WTC11 (cell line): ENCODE results near the gene CD101. TPM values are rescaled to one million over a fixed set of nuclear protein-coding genes. Genes with fewer than 3 reads are reported as not detected.

Experiments
- ATAC-seq: fragments of 200-7000 bp; cut with Tn5 transposase; 2 replicates; pipeline ENCODE4 v1.10.0; 2021; ENCODE audit warnings: mild to moderate bottlenecking, moderate library complexity
- CTCF ChIA-PET: fragments of 300-600 bp; sonication (Branson Sonifier 250); formaldehyde crosslinking; loops from one replicate; lab custom pipeline; 2021; ENCODE audit warnings: antibody characterized with exemption; lab: Charles Lee
- POLR2A ChIA-PET: fragments of 350-600 bp; sonication (Branson Sonifier 250); formaldehyde crosslinking; loops from one replicate; lab custom pipeline; 2021; ENCODE audit warnings: antibody characterized with exemption; lab: Charles Lee
- DNase-seq: peaks from one replicate; pipeline ENCODE4 v3.0.0; 2021; ENCODE audit warnings: low spot score
- H3K27ac Mint-ChIP-seq: 2 replicates; pipeline ENCODE4 v1.8.0; 2021; ENCODE audit warnings: mixed read lengths
- H3K27me3 Mint-ChIP-seq: 2 replicates; pipeline ENCODE4 v1.8.0; 2021; ENCODE audit warnings: low read depth, mild to moderate bottlenecking, moderate library complexity, mixed read lengths
- H3K36me3 Mint-ChIP-seq: 2 replicates; pipeline ENCODE4 v1.8.0; 2021; ENCODE audit warnings: mixed read lengths
- H3K4me1 Mint-ChIP-seq: 2 replicates; pipeline ENCODE4 v1.8.0; 2022; ENCODE audit warnings: mixed read lengths
- H3K4me3 Mint-ChIP-seq: 2 replicates; pipeline ENCODE4 v1.8.0; 2021; ENCODE audit warnings: mild to moderate bottlenecking, moderate library complexity, mixed read lengths
- H3K9me3 Mint-ChIP-seq: 2 replicates; pipeline ENCODE4 v1.8.0; 2021; ENCODE audit warnings: mixed read lengths
- AFF4 ChIP-seq: sonication (generic); formaldehyde crosslinking; IDR thresholded peaks from 2 replicates; pipeline ENCODE4 v1.8.1; 2023; ENCODE audit warnings: mild to moderate bottlenecking, missing genetic modification reagents, borderline replicate concordance
- CBFB ChIP-seq: sonication (generic); formaldehyde crosslinking; IDR thresholded peaks from 2 replicates; pipeline ENCODE4 v1.8.1; 2022; ENCODE audit warnings: mild to moderate bottlenecking, low read depth, missing genetic modification reagents
- ELF4 ChIP-seq: sonication (generic); formaldehyde crosslinking; IDR thresholded peaks from 2 replicates; pipeline ENCODE4 v1.8.1; 2022; ENCODE audit warnings: low read depth, mild to moderate bottlenecking, moderate library complexity, missing genetic modification reagents
- ERG ChIP-seq: fragments of 250-450 bp; sonication (Bioruptor Pico); IDR thresholded peaks from 2 replicates; pipeline ENCODE4 v1.8.0; 2021; ENCODE audit warnings: mild to moderate bottlenecking
- IRF2 ChIP-seq: sonication (generic); formaldehyde crosslinking; IDR thresholded peaks from 2 replicates; pipeline ENCODE4 v1.8.0; 2022; ENCODE audit warnings: low read depth, missing genetic modification reagents, borderline replicate concordance
- KAT7 ChIP-seq: sonication (generic); formaldehyde crosslinking; IDR thresholded peaks from 2 replicates; pipeline ENCODE4 v1.8.1; 2023; ENCODE audit warnings: missing genetic modification reagents, mild to moderate bottlenecking, borderline replicate concordance
- MAX ChIP-seq: sonication (generic); formaldehyde crosslinking; IDR thresholded peaks from 2 replicates; pipeline ENCODE4 v1.8.0; 2022; ENCODE audit warnings: mild to moderate bottlenecking, missing genetic modification reagents
- MLX ChIP-seq: sonication (generic); formaldehyde crosslinking; IDR thresholded peaks from 2 replicates; pipeline ENCODE4 v1.8.1; 2023; ENCODE audit warnings: mild to moderate bottlenecking, missing genetic modification reagents, moderate library complexity
- PRDM15 ChIP-seq: sonication (generic); formaldehyde crosslinking; IDR thresholded peaks from 2 replicates; pipeline ENCODE4 v1.8.0; 2022; ENCODE audit warnings: missing genetic modification reagents
- SMAD3 ChIP-seq: sonication (generic); formaldehyde crosslinking; IDR thresholded peaks from 2 replicates; pipeline ENCODE4 v1.8.0; 2022; ENCODE audit warnings: missing genetic modification reagents, mild to moderate bottlenecking, borderline replicate concordance
- SP1 ChIP-seq: sonication (generic); formaldehyde crosslinking; conservative IDR thresholded peaks from 2 replicates; pipeline ENCODE4 v1.8.1; 2022; ENCODE audit warnings: missing genetic modification reagents
- TEAD4 ChIP-seq: sonication (generic); formaldehyde crosslinking; IDR thresholded peaks from 2 replicates; pipeline ENCODE4 v1.8.0; 2022; ENCODE audit warnings: mild to moderate bottlenecking, missing genetic modification reagents
- ZBTB43 ChIP-seq: sonication (generic); formaldehyde crosslinking; IDR thresholded peaks from 2 replicates; pipeline ENCODE4 v1.8.1; 2023; ENCODE audit warnings: mild to moderate bottlenecking, missing genetic modification reagents
- ZNF263 ChIP-seq: sonication (generic); formaldehyde crosslinking; IDR thresholded peaks from 2 replicates; pipeline ENCODE4 v1.8.1; 2022; ENCODE audit warnings: low read depth, mild to moderate bottlenecking, moderate library complexity, missing genetic modification reagents
- ZNF281 ChIP-seq: sonication (generic); formaldehyde crosslinking; IDR thresholded peaks from 2 replicates; pipeline ENCODE4 v1.8.0; 2023; ENCODE audit warnings: mild to moderate bottlenecking, missing genetic modification reagents
- ZNF416 ChIP-seq: fragments of 250-450 bp; sonication (Bioruptor Pico); IDR thresholded peaks from 2 replicates; pipeline ENCODE4 v1.9.0; 2021; ENCODE audit warnings: mild to moderate bottlenecking, inconsistent platforms
- total RNA-seq: library from RNA; stranded (reverse); gene quantifications from 3 replicates; pipeline ENCODE4 v1.2.3, GENCODE V29; 2021

The CD101 gene
- total RNA-seq, 1 experiment from 2014 or later, result 1.4 TPM

- TF ChIP-seq MLX (CRISPR knock-in tag), result no peak
- TF ChIP-seq AFF4 (CRISPR knock-in tag), result no peak
- TF ChIP-seq ZNF263 (CRISPR knock-in tag), result no peak
- TF ChIP-seq ZBTB43 (CRISPR knock-in tag), result no peak
- no peak for TF ChIP-seq ELF4 (CRISPR knock-in tag)
- no peak for TF ChIP-seq CBFB (CRISPR knock-in tag)
These were observed 48.8 kb upstream of the CD101 start (continued) for GRCh38 chr1:116952738-116953275.

GRCh38 chr1:116954440-116954839, 47.1 kb upstream of the CD101 start:
- Mint-ChIP-seq H3K36me3 (peaks cover 21% of the 10 kb centered on the region), H3K4me3 (no peak overlapping the region)
- no peak for DNase-seq
- CTCF ChIA-PET, result interaction anchor here (0.6 to 2.2 kb wide), 4 partner anchors 20 to 266 kb away, joined by 3 to 7 read pairs (median 3); no protein-coding TSS in a partner anchor
- TF ChIP-seq KAT7 (CRISPR knock-in tag), result no peak
- no peak for TF ChIP-seq ZNF416
- TF ChIP-seq SP1 (CRISPR knock-in tag), result no peak
- TF ChIP-seq TEAD4 (CRISPR knock-in tag), result no peak
- TF ChIP-seq MAX (CRISPR knock-in tag), result no peak
- no peak for TF ChIP-seq ERG
- no peak for TF ChIP-seq PRDM15 (CRISPR knock-in tag)
- TF ChIP-seq SMAD3 (CRISPR knock-in tag), result no peak
- no peak for TF ChIP-seq IRF2 (CRISPR knock-in tag)
- TF ChIP-seq ZNF281 (CRISPR knock-in tag), result no peak
- TF ChIP-seq, all 79 proteins: peak for 0
- Mint-ChIP-seq H3K4me1 (no peaks in the 10 kb centered on the region), H3K27me3 (no peaks in the 10 kb centered on the region), H3K9me3 (no peaks in the 10 kb centered on the region), H3K27ac (peak overlapping the region; percentile 47)
- POLR2A ChIA-PET, result no interaction called here
- ATAC-seq, result no peak
